Karpas-422 (cell line): ENCODE measurements around the gene TPSG1. TPM values are rescaled to one million over a fixed set of nuclear protein-coding genes. Genes with fewer than 3 reads are reported as not detected.

Experiments
- DNase-seq: peaks from one replicate; pipeline ENCODE4 v3.0.0-alpha.2; 2015
- H2AFZ ChIP-seq: fragments of 200-600 bp; sonication (generic); 2 replicates; pipeline ENCODE4 v1.6.1; 2014; ENCODE audit warnings: antibody characterized with exemption, low read length, mixed read lengths
- H3K27ac ChIP-seq: fragments of 200-600 bp; sonication (generic); 2 replicates; pipeline ENCODE4 v1.5.1; 2014; ENCODE audit warnings: mild to moderate bottlenecking, low read length, moderate library complexity
- H3K27me3 ChIP-seq: fragments of 200-600 bp; sonication (generic); 2 replicates; pipeline ENCODE4 v1.6.1; 2014; ENCODE audit warnings: low read length, mixed read lengths
- H3K36me3 ChIP-seq: fragments of 200-600 bp; sonication (generic); 2 replicates; pipeline ENCODE4 v1.6.1; 2014; ENCODE audit warnings: low read length, mixed read lengths; ENCODE audit not compliant: insufficient read depth
- H3K4me1 ChIP-seq: fragments of 200-600 bp; sonication (generic); 2 replicates; pipeline ENCODE4 v1.6.1; 2014; ENCODE audit warnings: mild to moderate bottlenecking, low read length, mixed read lengths
- H3K4me2 ChIP-seq: fragments of 200-600 bp; sonication (generic); 2 replicates; pipeline ENCODE4 v1.6.1; 2014; ENCODE audit warnings: low read length, low read depth, mild to moderate bottlenecking; ENCODE audit not compliant: poor library complexity, severe bottlenecking
- H3K4me3 ChIP-seq: fragments of 200-600 bp; sonication (generic); 2 replicates; pipeline ENCODE4 v1.5.1; 2014; ENCODE audit warnings: mild to moderate bottlenecking, antibody characterized with exemption, low read length, mixed read lengths
- H3K79me2 ChIP-seq: fragments of 200-600 bp; sonication (generic); 2 replicates; pipeline ENCODE4 v1.6.1; 2014; ENCODE audit warnings: mild to moderate bottlenecking, low read length, mixed read lengths
- H3K9ac ChIP-seq: fragments of 200-600 bp; sonication (generic); 2 replicates; pipeline ENCODE4 v1.6.0; 2014; ENCODE audit warnings: low read length
- H3K9me2 ChIP-seq: fragments of 200-600 bp; sonication (generic), shearing (Covaris generic); replicated peaks from 2 replicates; pipeline ENCODE4 v1.6.0; 2014; ENCODE audit warnings: mild to moderate bottlenecking, low read length, moderate library complexity; ENCODE audit not compliant: insufficient read depth
- H3K9me3 ChIP-seq: fragments of 300-700, 200-600 bp; sonication (generic); 2 replicates; pipeline ENCODE4 v1.6.1; 2014; ENCODE audit warnings: low read length, mixed read lengths
- H4K20me1 ChIP-seq: fragments of 200-600 bp; sonication (generic); 2 replicates; pipeline ENCODE4 v1.6.1; 2014; ENCODE audit warnings: mild to moderate bottlenecking, antibody characterized with exemption, low read length, low read depth; ENCODE audit not compliant: insufficient read depth
- total RNA-seq: library from RNA; depleted of rRNA; stranded (reverse); fragments of >200 nt; shearing (Covaris generic); gene quantifications from 2 replicates; pipeline ENCODE4 v1.2.3, GENCODE V29; 2014; ENCODE audit warnings: low replicate concordance; rRNA removed

TPSG1 gene
- total RNA-seq, 1 experiment from 2014 or later, result not detected

DNA sequence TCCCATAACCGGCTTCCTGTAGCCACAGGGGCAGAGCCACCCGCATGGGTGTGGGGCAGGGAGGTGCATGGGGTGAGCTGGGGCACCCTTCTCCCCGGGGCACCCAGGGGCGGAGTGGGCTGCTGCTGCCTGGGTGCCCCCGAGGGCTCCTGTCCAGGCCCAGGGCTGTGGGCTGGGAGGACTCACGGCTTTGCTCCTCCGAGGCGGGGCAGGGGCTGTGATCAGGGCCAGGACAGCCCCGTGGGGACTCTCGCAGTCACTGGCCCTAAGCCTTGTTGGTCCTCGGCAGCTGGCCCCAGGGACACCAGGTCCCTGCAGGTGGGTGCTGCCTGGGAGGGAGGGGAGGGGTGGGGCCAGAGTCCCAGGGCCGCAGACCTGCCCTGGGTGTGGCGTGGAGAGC, 52.4 kb downstream of the TPSG1 start:
- no peak overlapping the region for H3K4me2 ChIP-seq
- H3K27me3 ChIP-seq, result no peaks in the 10 kb centered on the region
- 0 out of 2 replicates have a peak, but pooled peaks cover 4% of the 10 kb centered on the region for H4K20me1 ChIP-seq
- no peaks in the 10 kb centered on the region for H3K9me3 ChIP-seq
- no peak overlapping the region for H3K27ac ChIP-seq
- DNase-seq, result no peak
- no peaks in the 10 kb centered on the region for H3K79me2 ChIP-seq
- H3K4me3 ChIP-seq, result no peak overlapping the region
- no peaks in the 10 kb centered on the region for H3K36me3 ChIP-seq
- H3K4me1 ChIP-seq, result no peaks in the 10 kb centered on the region
- no peak overlapping the region for H3K9ac ChIP-seq
- no peaks in the 10 kb centered on the region for H3K9me2 ChIP-seq
- H2AFZ ChIP-seq, result no peak overlapping the region

- Histone ChIP-seq H2AFZ (no peak overlapping the region), H4K20me1 (0 out of 2 replicates have a peak, but pooled peaks cover 4% of the 10 kb centered on the region), H3K36me3 (no peaks in the 10 kb centered on the region), H3K9me2 (no peaks in the 10 kb centered on the region), H3K4me3 (no peak overlapping the region), H3K4me1 (no peaks in the 10 kb centered on the region), H3K27ac (no peak overlapping the region), H3K9ac (no peak overlapping the region), H3K79me2 (no peaks in the 10 kb centered on the region), H3K27me3 (no peaks in the 10 kb centered on the region), H3K9me3 (no peaks in the 10 kb centered on the region), H3K4me2 (no peak overlapping the region)
- DNase-seq, result no peak
Measured at GRCh38 chr16:1171854-1172428, 53.1 kb downstream of the TPSG1 start.

Other genes with a start within 250 kb of the TPSG1 start
- gene SOX8, start 243.5 kb downstream of the TPSG1 start, total RNA-seq, result not detected in 2 replicates
- not detected in 2 replicates for gene SSTR5, start 152.5 kb downstream of the TPSG1 start, total RNA-seq
- not detected in 2 replicates for gene C1QTNF8, start 129.0 kb downstream of the TPSG1 start, total RNA-seq
- gene CACNA1H, start 72.2 kb downstream of the TPSG1 start, total RNA-seq, result not detected in 2 replicates
- not detected in 2 replicates for gene TPSB2, start 4.9 kb upstream of the TPSG1 start, total RNA-seq
- not detected in 2 replicates for gene TPSAB1, start 15.4 kb upstream of the TPSG1 start, total RNA-seq
- not detected in 2 replicates for gene TPSD1, start 30.8 kb upstream of the TPSG1 start, total RNA-seq
- gene UBE2I, start 84.4 kb upstream of the TPSG1 start, total RNA-seq, result 53.7 and 78.1 TPM in 2 replicates
- 0.18 TPM in 1 of 2 replicates, not detected in the other for gene BAIAP3, start 108.4 kb upstream of the TPSG1 start, total RNA-seq
- 20.1 and 70.0 TPM in 2 replicates for gene TSR3, start 126.6 kb upstream of the TPSG1 start, total RNA-seq
- gene GNPTG, start 126.7 kb upstream of the TPSG1 start, total RNA-seq, result 19.6 and 39.1 TPM in 2 replicates
- 9.8 and 20.8 TPM in 2 replicates for gene UNKL, start 189.4 kb upstream of the TPSG1 start, total RNA-seq
- 19.0 and 22.2 TPM in 2 replicates for gene UQCC4, start 195.5 kb upstream of the TPSG1 start, total RNA-seq
- gene PERCC1, start 205.8 kb upstream of the TPSG1 start, total RNA-seq, result not detected in 2 replicates
- 0.11 TPM in 1 of 2 replicates, not detected in the other for gene CCDC154, start 219.3 kb upstream of the TPSG1 start, total RNA-seq
- gene CLCN7, start 249.8 kb upstream of the TPSG1 start, total RNA-seq, result 8.9 and 29.2 TPM in 2 replicates